ENCODE measurements around the gene PLA2G12B.

The PLA2G12B gene

GRCh38 chr10:72924351-72924750, 30.3 kb downstream of the PLA2G12B start:
- TF ChIP-seq ZNF10 (tag by site-specific recombination; IDR thresholded peaks at IDR 0.05), result no peak
- no peak for TF ChIP-seq ZNF626 (tag by site-specific recombination; IDR thresholded peaks at IDR 0.05)
- TF ChIP-seq ZNF266 (tag by site-specific recombination; IDR thresholded peaks at IDR 0.05; ENCODE audit: low read depth), result no peak
- TF ChIP-seq ZNF555 (tag by site-specific recombination; conservative IDR thresholded peaks at IDR 0.05), result no peak
- TF ChIP-seq HOXD13 (CRISPR knock-in tag; IDR thresholded peaks at IDR 0.05; ENCODE audit: borderline replicate concordance), result no peak
- TF ChIP-seq GLIS1 (tag by site-specific recombination; IDR thresholded peaks at IDR 0.05), result no peak
- no peak for TF ChIP-seq ZNF292 (tag by site-specific recombination; IDR thresholded peaks at IDR 0.05; ENCODE audit: borderline replicate concordance, low read depth)
- no peak for TF ChIP-seq ZSCAN5A (tag by site-specific recombination; IDR thresholded peaks at IDR 0.05)
- no peak for TF ChIP-seq RBAK (tag by site-specific recombination; IDR thresholded peaks at IDR 0.05)
- no peak for TF ChIP-seq GFI1B (tag by site-specific recombination; IDR thresholded peaks at IDR 0.05)
- TF ChIP-seq KLF7 (tag by site-specific recombination; IDR thresholded peaks at IDR 0.05; ENCODE audit: borderline replicate concordance), result no peak
- no peak for TF ChIP-seq ZNF473 (tag by site-specific recombination; IDR thresholded peaks at IDR 0.05)
- TF ChIP-seq ZNF518A (tag by site-specific recombination; conservative IDR thresholded peaks at IDR 0.05; ENCODE audit: low read depth), result no peak
- no peak for TF ChIP-seq ZNF112 (tag by site-specific recombination; IDR thresholded peaks at IDR 0.05)
- no peak for TF ChIP-seq ZSCAN18 (tag by site-specific recombination; IDR thresholded peaks at IDR 0.05)
- no peak for TF ChIP-seq EGR2 (tag by site-specific recombination; IDR thresholded peaks at IDR 0.05; ENCODE audit: low read depth)
- no peak for TF ChIP-seq ZNF362 (tag by site-specific recombination; IDR thresholded peaks at IDR 0.05)
- no peak for TF ChIP-seq ZNF621 (tag by site-specific recombination; IDR thresholded peaks at IDR 0.05)
- TF ChIP-seq OSR2 (tag by site-specific recombination; IDR thresholded peaks at IDR 0.05), result no peak
- no peak for TF ChIP-seq ZBTB7A (tag by site-specific recombination; IDR thresholded peaks at IDR 0.05; ENCODE audit: low read depth)
- H3K27ac ChIP-seq (ENCODE audit: extremely low read depth, low read depth, low read length), result no peak overlapping the region
- H3K36me3 ChIP-seq (ENCODE audit: control insufficient read depth in 2 of 2, insufficient read depth in 1 of 2, low read length in 2 of 2), result no peaks in the 10 kb centered on the region
- POLR2A ChIA-PET, result no interaction called here
- no peaks in the 10 kb centered on the region for H3K9me3 ChIP-seq (ENCODE audit: control insufficient read depth, insufficient read depth, low read depth, low read length)
- no peak overlapping the region for H3K4me3 ChIP-seq (ENCODE audit: low read depth, low read length)
- H3K4me1 ChIP-seq (ENCODE audit: control insufficient read depth, insufficient read depth, low read length), result no peaks in the 10 kb centered on the region
- CTCF ChIA-PET, result no interaction called here
